ENCODE measurements around the gene FCN1. TPM values are rescaled to one million over a fixed set of nuclear protein-coding genes. Genes with fewer than 3 reads are reported as not detected.

Gene FCN1
- total RNA-seq, 1 donor from 2014 or later: 0.12 TPM

- no peak for ATAC-seq
Measured at GRCh38 chr9:134891053-134891452, 26.7 kb downstream of the FCN1 start.

- ATAC-seq: no peak
Measured at GRCh38 chr9:134890155-134890495, 27.6 kb downstream of the FCN1 start.

DNA sequence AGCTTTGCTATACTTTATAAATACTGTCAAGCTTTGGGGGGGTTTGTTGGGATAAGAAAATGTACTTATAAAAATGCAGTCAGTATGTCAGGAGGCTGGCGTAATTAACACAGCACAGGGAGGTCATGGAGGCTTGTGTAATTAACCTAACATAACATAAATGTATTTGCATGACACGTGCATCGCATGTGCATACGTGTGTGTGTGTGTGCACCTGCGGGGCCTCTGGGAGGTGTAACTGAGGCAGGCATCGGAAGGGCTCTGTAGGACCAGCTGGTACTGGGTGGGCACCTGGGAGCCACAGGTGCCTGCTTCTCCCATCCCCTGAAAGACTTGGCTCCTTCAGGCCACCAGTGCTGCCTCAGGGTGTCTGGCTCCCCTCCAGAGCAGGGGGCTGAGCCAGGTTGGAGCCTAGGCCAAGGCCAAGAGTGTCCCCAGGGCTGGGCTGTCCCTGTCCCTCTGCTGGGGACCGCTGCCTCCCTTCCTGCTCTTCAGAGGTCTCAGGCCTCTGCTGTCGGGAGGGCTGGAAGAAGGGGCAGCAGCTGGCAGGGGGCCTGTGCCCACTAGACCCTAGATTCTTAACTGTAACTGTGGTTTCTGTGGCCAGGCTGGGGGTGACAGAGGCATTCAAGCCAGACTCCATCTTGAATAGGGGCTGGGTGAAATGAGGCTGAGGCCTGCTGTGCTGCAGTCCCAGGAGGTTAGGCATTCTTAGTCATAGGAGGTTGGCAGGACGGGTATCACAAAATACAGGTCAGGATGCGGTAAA is 28.1 kb downstream of the FCN1 start:
- no peak for ATAC-seq

DNA sequence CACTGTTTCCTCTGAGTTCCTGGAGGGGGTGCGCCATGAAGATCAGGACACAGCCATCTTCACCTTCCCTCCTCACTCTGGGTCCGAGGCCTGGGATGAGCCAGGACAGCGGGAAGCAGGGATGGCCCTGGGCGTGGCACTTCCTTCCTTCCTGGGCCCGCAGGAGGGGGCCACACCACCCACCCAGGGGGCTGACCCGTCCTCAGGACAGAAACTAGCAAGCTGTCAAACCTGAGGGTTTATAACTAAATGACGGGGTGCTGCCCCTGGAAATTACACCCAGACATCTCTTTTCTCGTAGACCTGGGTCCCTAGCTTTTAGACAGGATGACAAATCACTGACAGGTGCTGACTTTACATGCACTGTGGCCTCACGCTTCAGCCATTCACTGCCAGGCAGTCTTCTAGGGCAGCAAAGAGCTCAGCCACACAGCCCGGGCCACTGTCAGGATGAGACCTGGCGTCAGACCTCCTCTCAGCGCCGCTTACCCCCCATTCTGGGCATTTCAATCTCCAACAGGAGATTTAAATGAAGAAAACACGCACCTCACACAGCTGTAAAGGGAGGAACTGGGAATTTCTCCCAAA is 29.0 kb downstream of the FCN1 start:
- no peak for ATAC-seq

GRCh38 chr9:134887686-134888602 is 29.8 kb downstream of the FCN1 start:
- no peak for ATAC-seq

GRCh38 chr9:134887219-134887618 is 30.5 kb downstream of the FCN1 start:
- ATAC-seq: no peak

- ATAC-seq: no peak
Measured at GRCh38 chr9:134886413-134886913, 31.2 kb downstream of the FCN1 start.

GRCh38 chr9:134885679-134886412 is 31.9 kb downstream of the FCN1 start:
- ATAC-seq: no peak

GRCh38 chr9:134885001-134885678 is 32.6 kb downstream of the FCN1 start:
- no peak for ATAC-seq

- no peak for ATAC-seq
Measured at GRCh38 chr9:134884492-134884891, 33.2 kb downstream of the FCN1 start.

GRCh38 chr9:134883040-134883782 is 34.5 kb downstream of the FCN1 start:
- no peak for ATAC-seq

GRCh38 chr9:134882204-134882785 is 35.4 kb downstream of the FCN1 start:
- no peak for ATAC-seq

GRCh38 chr9:134881313-134881670 is 36.4 kb downstream of the FCN1 start:
- ATAC-seq: no peak

- no peak for ATAC-seq
Measured at GRCh38 chr9:134880484-134881312, 37.0 kb downstream of the FCN1 start, which contains the start of gene FCN2. Gene FCN2, plus strand, starts transcription at chr9:134880810. Its CDS starts 12 bp downstream, at chr9:134880822.

GRCh38 chr9:134879664-134880483 is 37.8 kb downstream of the FCN1 start:
- no peak for ATAC-seq

- no peak for ATAC-seq
Measured at GRCh38 chr9:134877541-134877940, 40.2 kb downstream of the FCN1 start.

DNA sequence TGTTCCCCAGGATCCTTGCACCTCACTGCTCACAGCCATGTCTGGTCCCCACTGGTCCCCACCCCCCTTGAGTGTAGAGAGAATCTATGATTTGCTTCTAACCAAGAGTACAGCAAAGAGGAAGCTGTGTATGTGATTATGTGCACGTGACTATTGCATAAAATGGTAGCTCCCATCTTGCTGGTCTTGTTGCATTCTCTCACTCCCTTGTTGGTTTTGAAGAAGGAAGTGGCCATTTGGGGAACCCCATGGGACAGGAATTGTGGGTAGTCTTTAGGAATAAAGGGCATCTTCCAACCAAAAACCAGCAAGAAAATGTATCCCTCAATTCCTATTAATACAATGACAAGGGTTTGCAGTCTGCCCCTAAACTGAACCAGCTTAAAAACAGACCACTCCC is 42.3 kb downstream of the FCN1 start:
- ATAC-seq: no peak

- ATAC-seq: no peak
Measured at GRCh38 chr9:134872482-134873231, 45.1 kb downstream of the FCN1 start.

Data from esophagus mucosa (tissue), 1 donor.